ENCODE measurements around the gene FBXL17.

Gene FBXL17

DNA sequence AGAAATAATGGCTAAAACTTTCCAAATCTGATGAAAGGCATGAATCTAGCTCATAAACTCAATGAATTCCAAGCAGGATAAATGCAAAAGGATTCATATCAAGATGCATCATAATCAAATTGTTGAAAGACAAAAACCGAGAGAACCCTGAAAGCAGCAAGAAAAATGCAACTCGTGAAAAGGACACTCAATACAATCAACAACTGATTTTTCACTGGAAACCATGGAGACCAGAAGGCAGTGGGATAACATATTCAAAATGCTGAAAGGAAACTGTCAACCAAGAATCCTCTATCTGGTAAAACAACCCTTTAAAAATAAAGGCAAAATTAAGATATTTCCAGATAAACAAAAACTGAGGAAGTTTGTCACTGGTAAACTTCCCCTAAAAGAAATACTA, 9.5 kb downstream of the FBXL17 start:
- DNase-seq, result no peak

DNA sequence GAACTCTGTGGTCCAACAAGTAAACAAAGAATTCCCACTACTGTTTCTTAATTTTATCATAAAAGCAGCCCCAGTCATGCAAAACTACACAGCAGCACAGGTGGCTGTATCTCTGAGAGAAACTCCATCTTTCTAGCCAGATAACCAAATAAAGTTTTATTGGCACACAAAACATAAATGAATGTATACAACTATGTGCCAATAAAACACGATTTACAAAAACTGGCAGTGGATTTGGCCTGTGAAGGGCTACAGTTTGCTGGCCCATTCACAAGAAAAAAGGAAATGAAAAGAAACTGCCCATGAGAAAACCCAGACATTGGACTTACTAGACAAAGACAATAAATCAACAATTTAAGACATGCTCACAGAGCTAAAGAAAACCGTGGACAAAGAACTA, 10.6 kb downstream of the FBXL17 start:
- DNase-seq, result no peak

DNA sequence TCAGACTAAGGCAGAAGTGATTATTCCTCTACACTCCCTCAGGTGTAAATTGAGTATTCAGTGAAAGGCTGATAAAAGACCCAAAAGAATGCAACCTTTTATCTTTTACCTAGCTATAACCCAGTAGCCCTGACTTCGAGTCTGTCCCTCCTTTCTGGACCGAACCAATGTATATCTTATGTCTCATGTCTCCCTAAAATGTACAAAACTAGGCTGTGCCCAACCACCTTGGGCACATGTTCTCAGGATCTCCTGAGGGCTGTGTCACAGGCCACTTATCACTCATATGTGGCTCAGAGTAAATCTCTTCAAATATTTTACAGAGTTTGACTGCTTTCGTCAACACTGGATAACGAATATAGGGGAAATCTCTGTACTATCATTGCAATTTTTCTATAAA, 12.7 kb downstream of the FBXL17 start:
- DNase-seq, result no peak

DNA sequence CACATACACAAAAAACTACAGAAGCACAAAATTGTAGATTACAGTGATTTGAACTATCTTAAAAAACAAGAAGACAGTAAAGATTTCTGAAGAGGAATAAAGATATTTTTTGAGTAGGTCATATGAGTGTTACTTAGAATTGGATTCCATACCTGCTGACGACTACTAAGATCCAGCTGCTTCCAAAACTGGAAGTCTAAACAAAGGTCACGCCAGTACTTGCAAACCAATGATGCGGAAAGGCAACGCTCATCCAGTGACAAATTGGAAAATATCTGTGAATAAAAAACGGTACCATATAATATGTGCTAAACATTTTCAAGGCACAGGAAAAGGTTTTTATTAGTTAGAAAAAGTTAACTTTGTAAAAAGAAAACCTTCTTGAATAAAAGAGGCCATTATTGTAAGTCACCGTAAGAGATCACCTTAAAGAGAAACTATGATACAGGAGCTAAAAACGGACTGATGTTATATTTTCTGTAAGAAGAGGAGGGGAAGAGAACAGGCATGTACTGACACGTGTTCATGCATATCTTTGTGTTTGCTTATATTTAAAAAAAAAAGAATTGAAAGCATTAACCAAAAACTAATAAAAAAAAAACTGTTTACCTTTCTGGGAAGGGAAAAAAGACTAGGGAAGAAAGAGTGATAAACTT, 14.1 kb downstream of the FBXL17 start:
- no peak for DNase-seq

DNA sequence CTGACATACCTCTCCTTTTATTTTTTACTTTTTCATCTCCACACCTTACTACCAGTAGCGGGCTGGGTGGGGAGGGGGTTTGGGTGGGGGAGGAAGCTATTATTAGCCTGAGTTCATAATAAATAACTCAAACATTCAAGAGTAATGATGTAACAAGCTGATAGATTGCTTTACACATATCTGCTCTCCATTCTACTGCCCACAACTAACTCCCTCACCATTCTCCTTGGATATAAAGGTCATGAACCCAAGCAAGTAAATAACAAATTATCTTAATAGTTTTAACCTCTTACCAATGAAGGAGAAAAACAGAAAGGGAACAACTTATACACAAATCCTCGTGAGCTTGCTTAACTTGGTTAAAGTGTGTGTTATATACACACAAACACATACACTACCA, 15.4 kb downstream of the FBXL17 start:
- DNase-seq, result no peak

DNA sequence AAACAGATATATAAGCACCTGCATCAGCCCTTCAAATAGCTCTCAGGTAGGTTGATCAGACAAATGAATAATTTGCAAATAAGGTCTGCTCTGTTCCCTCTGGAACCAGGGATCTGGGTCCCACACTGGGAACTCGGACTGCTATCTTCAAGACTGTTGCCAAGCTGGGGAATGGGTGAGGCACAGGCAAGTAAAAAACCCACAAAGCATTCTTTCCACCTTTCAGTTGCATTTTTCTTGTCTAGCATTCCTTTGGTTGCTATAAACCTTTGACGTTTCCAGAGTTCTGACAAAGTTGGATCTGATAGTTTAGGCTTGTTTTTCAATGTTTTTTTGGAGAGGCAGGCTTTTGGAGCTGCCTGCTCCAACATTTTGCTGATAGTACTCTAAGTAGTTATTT, 20.1 kb downstream of the FBXL17 start:
- no peak for DNase-seq

DNA sequence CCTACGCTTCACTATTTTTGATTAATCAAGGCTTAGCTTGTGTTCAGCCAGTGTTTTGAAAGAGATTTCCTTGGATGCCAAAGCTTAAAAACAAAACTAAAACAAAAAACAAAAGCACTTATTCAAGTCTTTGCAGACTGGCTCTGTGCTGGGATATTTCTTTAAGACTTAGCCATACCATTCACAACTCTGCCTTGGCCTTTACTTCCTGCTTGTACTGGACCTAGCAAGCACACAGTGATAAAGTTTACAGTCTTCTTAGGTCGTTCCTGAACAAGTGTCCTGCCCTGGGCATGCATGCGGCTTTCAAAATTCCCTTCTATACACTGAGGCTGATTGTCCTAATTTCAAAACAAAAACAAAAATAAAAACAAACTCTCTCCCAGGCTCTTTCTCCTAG, 20.7 kb downstream of the FBXL17 start:
- DNase-seq, result no peak

DNA sequence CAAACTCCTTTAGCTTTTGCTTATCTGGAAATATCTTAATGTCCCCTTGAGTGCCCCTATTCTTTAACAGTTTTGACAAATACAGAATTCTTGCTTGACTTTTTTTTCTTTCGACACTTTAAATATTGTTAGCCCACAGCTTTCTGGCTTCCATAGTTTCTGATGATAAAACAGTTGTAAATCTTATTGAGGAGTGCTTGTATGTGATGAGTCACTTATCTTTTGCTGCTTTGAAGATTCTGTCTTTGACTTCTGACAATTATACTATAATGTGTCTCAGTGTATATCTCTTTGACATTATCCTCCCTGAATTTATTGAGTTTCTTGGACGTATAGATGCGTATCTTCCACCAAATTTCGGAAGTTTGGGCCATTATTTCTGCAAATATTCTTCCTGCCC, 21.6 kb downstream of the FBXL17 start:
- DNase-seq, result no peak

DNA sequence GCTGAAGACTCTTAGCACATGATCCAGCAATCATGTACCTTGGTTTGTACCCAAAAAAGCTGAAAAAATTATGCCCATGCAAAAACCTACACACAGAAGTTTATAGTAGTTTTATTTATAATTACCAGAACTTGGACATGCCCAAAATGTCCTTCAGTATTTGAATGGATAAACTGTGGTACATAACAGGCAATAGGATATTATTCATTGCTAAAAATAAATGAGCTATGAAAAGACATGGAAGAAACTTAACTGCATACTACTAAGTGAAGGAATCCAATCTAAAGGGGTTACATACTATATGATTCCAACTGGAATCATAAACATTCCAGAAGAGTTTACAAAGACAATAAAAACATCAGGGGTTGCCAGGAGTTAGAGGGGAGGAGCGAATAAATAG, 25.6 kb downstream of the FBXL17 start:
- no peak for DNase-seq

DNA sequence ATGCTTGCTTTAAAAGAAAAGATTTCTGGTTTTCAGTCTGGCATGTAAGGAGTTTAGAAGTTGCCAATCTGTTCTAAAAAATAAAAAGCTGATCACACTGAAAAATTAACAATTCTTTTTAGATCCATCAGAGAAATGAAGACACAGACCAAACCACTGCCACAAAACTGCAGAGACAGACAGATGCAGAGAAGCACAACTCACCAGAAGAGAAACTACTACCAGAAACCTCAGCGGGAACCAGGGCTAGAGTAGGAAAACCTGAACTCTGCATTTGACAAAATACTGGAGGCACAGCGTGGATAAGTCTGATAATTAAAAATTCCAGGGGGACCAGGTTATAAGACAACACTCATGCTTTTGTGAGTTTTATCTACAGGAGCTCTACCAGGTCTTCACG, 28.8 kb downstream of the FBXL17 start:
- DNase-seq, result no peak

DNA sequence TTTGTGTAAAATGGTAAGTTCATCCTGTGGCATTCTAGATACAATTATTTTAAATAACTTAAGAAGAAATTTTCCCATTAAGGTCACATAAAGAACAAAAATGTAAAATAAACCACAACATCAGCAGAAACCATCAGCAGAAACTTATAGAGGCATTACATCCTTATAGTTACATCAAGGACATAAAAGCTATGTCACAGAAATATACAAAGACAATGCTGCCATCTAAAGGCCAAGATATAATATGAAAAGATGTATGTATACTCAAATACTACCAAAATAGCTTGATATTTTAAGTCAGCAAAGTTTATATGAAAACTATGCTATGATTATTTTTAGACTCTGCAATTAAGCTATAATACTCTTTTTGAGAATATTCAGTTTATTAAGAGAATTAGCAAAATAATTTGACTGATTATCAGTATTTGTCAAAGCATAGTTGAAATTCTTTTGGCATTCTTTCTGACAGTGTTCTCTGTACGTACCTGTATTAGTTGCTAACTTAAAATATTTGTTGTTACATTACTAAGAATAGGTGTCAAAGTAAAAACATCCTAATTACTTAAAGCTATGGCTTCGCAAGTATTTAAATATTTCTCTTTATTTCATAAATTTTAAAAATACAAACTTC, 36.2 kb downstream of the FBXL17 start:
- DNase-seq, result peak; percentile 64

DNA sequence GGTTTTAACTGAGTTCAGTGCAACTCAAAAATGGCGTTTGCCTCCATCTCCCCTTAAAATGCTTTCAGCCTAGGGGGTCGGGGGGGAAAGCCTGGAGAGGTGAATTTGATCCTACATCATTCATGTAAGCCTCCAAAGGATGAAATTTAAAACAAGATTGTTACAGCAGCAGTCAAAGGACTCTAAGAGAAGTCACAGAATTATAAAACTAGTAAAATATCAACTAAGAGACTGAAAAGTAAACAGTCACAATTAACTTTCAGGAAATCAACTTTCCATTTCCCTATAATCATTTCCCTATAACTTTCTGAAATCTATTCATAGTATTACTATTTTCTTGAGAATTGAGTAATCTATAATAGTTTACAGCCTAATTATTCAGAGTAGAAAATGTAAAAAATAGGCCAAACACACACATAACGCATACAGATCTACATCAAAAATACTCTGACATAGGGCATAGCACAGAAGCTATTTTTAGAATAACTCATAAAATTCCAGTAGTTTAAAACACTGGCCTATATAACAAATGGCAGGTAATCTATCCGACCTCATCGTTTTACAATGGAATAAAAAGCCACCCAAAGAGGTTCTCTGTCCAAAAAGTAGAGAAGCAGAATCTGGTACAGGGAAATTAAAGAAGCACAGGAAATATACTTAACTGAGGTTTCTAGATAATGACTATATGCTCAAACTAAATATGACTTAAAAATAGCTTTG, 37.6 kb downstream of the FBXL17 start:
- no peak for DNase-seq

DNA sequence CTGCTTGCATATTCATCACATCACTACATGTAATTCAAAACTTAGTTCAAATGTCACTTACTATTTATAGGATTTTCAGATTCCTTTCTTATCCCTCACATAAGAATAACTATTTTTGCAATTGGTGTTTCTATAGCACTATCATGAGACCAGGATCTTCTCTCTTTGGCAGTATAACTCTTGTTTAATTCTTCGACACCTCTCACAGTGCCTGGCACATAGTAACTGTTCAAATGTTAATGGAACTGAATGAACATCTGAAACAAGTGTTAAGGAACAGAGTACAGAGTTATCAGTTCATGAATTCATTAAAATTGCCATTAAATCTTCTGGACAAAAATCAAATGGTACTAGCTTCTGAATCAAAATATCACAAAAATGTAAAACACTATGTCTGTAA, 40.0 kb downstream of the FBXL17 start:
- no peak for DNase-seq

DNA sequence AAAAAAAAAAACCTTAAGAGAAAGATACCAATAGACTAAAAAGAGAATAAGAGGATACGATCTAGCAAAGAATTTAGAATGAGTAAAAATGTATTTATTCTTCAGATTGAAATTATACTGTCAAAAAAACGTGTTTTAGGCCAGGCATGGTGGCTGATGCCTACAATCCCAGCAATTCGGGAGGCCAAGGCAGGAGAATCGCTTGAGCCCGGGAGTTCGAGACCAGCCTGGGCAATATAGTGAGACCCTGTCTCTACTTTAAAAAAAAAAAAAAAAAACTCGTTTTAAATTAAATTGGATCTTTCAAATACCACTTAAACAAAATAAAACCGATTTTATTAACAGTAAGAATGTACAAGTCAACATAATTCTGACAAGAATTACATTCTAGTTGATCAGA, 41.8 kb downstream of the FBXL17 start:
- no peak for DNase-seq

DNA sequence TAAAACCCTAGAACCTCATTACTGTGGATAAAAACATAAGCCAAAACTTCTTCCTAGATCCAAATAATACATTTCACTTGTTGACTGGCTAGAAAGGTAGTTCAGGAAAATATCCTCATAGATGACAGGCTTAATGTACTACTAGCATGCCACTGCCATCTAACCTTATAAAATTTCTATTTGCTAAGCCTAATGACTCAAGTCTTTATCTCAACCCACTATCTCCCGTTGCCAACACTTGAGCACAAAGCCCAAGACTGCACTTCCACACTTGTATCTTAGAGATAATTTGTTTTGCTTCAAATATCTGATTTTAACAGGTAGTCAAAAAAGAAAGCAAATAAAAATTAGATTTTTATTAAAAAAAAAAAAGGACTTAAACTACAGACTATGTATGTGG, 42.7 kb downstream of the FBXL17 start:
- DNase-seq, result no peak

DNA sequence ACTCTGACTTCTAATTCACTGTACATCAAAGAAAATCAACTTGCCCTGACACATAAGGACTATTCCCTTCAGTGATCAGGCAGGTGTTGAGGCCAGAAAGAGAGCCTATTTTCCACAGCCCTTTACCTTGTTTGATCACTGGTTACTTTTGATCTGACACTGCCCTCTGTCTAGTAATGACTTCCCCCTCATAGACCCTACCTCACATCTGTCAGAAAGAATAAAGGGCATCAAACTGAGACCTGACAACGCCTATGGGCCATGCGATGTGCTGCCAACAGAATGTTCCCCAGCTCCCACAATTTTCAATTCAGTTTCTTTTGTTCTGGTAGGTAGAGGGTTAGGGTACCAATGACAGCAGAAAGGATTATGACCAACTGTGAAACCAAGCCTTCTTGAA, 47.7 kb downstream of the FBXL17 start:
- DNase-seq, result no peak

DNA sequence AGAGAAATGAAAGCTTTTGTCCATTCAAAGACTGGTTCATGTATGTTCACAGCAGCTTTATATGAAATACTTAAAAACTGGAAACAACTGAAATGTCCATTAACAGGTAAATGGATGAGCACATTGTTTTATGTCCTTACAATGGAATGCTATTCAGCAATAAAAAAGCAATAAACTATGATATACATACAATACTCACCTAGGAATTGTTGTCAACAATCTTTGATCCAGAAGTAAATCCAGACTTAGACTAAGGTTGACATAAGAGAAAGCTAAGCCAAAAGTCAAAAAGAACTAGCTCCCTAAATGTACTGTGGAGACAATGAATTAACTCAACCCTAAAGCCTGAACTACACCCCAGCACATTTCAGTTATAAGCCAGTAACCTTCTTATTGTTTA, 54.9 kb downstream of the FBXL17 start:
- DNase-seq, result no peak

DNA sequence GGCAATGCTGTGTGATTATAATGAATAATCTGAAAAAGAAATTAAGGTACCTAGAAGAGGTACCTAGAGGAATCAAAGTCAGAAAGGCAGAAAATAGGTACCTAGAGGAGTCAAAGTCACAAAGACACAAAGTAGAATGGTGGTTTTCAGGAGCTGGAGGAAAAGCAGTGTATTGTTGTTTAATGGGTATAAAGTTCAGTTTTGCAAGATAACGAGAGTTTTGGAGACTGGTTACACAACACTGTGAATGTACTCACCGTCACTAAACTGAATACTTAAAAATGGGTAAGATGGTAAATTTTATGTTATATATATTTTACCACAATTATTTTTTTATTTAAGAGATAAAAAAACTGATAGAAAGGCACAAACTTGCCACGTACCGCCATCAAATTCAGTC, 57.0 kb downstream of the FBXL17 start:
- DNase-seq, result no peak

DNA sequence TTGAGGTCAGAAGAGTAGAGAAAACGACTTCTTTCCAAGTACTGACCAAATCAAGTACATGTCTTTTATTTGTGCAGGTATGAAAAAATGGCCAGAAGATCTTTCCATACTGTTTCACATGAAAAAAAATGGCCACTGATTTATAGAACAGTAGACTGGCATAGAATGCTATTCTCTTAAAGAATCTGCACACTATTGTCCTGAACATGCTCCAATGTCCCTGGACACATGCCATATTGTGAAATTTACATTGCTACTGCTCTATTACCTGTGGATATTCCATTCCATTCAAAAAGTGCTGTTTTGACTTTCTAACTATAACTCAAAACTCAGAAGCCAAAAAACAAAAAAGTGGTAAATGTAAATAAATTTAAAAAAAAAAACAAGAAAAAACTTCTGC, 60.6 kb downstream of the FBXL17 start:
- no peak for DNase-seq

DNA sequence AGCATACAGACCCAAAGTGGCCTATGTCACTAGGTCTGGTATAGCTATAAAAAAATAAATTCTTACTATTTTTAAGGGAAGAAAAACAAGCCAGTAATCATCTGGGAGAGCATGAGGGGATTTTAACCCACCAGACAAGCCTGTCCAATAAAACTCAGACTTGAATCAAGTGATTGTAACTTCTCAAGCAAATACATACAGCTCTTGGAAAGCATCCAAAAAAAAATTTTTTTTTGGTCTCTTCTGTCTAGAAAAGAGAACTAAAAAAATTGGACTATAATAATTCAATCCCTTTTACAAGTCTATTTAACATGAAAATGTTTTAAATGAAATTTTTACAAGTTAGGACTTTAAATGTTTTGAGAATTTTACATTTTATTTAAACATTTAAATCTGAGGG, 61.7 kb downstream of the FBXL17 start:
- DNase-seq, result no peak

DNA sequence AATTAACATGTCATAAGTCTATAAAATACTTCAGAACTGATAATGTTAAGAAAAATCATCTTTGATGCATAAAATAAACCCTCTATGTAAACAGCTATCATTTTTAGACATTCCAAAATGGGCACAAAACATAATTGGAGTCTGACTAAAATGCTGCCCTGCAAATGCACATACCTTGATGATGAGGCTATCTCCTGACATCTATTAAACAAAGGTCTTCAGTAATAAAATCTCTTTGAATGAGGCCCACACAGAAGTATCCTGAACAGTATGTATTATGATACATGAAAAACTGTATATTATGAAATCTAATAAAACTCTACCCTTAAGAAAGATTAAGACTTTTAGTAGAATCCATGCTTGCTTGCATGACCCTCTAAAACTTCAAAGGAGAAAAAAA, 66.1 kb downstream of the FBXL17 start:
- DNase-seq, result no peak

DNA sequence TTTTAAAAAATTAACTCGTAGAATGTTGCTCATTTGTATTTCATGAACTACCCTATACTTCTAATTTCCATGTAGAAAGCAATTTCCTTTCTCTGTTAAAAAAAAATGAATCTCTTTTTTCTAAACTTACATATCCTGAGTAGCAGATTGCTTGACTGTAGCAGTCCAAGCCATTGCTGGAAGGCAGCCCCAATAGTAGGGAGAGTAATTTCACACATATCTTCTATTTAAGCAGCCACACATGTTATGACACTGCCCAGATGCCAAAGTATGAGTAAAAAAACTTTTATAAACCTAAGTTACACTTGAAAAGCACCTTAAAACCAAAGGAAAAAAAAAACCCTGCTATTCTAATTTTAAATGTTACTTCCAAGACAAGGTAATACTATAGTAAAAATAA, 69.6 kb downstream of the FBXL17 start:
- DNase-seq, result no peak

DNA sequence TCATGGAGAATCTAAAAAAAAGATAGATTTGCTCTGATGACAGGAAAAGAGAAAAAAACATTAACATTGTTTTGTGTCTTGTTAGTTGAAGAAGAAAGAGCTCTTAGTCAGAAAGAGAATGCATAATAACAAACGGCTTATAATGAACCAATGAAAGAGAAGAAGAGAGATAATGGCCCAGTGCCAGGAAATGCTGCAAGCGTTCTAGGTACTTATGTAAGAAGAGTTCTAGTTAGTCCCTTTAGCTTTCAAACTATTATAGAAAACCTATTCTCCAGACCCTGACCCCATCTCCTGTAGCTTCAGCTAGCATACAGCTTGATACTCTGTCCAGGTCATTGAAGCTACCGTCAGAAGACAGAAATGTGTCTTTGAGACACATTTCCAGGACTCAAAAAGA, 70.2 kb downstream of the FBXL17 start:
- DNase-seq, result no peak

DNA sequence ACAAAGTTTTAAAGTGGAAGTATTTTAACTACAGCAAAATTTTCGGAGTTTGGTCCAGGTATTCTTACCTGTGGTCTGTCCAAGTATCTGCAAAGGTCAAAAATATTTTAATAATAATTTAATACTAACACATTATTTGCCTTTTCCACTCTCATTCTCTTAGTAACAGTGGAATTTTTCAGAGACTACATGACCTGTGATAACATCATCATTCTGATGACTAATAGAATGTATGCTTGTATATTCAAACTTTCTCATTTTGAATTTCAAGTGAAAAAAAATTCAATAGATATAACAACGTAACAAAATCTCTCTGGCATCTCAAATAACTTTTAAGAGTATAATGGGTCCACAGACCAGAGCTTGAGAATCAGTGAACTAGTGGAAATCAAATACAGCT, 78.3 kb downstream of the FBXL17 start:
- no peak for DNase-seq

DNA sequence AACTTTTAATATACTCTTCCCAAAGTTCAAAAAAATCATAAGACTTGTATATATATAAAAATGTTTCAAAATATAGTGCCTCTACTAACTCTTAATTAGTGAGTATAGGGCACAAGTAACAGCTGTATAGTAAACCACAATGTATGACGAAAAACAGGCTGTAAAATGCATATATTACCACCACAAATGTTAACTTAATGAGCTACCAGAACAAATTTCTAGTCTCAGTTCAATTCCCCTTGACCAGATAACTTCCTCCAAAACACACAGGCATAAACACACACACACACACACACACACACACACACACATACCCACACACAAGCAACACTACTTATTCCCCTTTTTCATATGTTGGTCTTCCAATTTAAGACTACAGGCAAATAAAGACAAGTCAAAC, 78.8 kb downstream of the FBXL17 start:
- DNase-seq, result no peak

All from NCI-H82 (cell line).